ENCODE data around the gene ERGIC1.

GRCh38 chr5:172973931-172974330, 139.9 kb downstream of the ERGIC1 start:
- no peak for TF ChIP-seq CTCF (IDR thresholded peaks at IDR 0.05)
- no peak for TF ChIP-seq POLR2A (IDR thresholded peaks at IDR 0.05)

Measured in adrenal gland (tissue), 5 donors.